ENCODE results near the gene MYB. TPM values are rescaled to one million over a fixed set of nuclear protein-coding genes. Genes with fewer than 3 reads are reported as not detected.
A peak's percentile ranks its signal among the peaks of the same experiment; 100 is the strongest.

Gene MYB
- total and polyA plus RNA-seq, 2 of the 8 experiments (the other 6 are each of a cell fraction or from before 2014, with no cell fraction given), result 4.0 to 7.6 TPM

GRCh38 chr6:135141182-135141581 is 39.9 kb upstream of the MYB start:
- whole genome bisulfite sequencing, 2 experiments (ENCODE audit: extremely low coverage in 1 of 2, insufficient coverage in 1 of 2, insufficient read length in 1 of 2, insufficient replicate concordance in 2 of 2, low coverage in 1 of 2, low lambda C conversion rate in 2 of 2, missing lambda C conversion rate in 1 of 2), result 100% methylated on average over 3 of the region's 4 CpGs; no CpG with 5 or more reads in 1 of the 2 experiments
- no peak overlapping the region for H3K4me2 ChIP-seq (ENCODE audit: insufficient read depth in 1 of 2, low read depth in 2 of 2, low read length in 2 of 2)
- no peak overlapping the region for H4K91ac ChIP-seq (replicated peaks; ENCODE audit: insufficient read length, low read length)
- no peak overlapping the region for H3K56ac ChIP-seq (replicated peaks; ENCODE audit: insufficient read length, low read depth, low read length)
- no peak overlapping the region for H2BK12ac ChIP-seq (ENCODE audit: low read depth, low read length)
- H3K36me3 ChIP-seq (ENCODE audit: control insufficient read depth in 2 of 4, insufficient read depth in 4 of 4, low read length in 3 of 4), result no peaks in the 10 kb centered on the region
- H3K4me1 ChIP-seq (replicated peaks in 1 of 4; ENCODE audit: control insufficient read depth in 3 of 4, insufficient read depth in 4 of 4, low read length in 3 of 4), result peaks cover 0 to 1% (median under 1%) of the 10 kb centered on the region in 4 experiments; a peak in 2 of 7 replicates
- H3K27ac ChIP-seq (ENCODE audit: low read depth, low read length), result no peak overlapping the region
- 0 out of 2 replicates have a peak overlapping the region, but pooled peaks have one; percentile 81 for H2AFZ ChIP-seq (ENCODE audit: low read length)
- DNase-seq (ENCODE audit: low read depth in 1 of 2, low spot score in 2 of 2) (no peak), FAIRE-seq (no peak)
- no peak overlapping the region for H3K4ac ChIP-seq (replicated peaks; ENCODE audit: insufficient read length, low read depth, low read length)
- no peak overlapping the region for H2BK5ac ChIP-seq (ENCODE audit: low read depth, low read length)
- CTCF ChIA-PET (ENCODE audit: partially characterized antibody), result interaction anchor here (0.6 to 6.8 kb wide), 11 partner anchors 15 to 1797 kb away, joined by 3 to 78 read pairs (median 5); no protein-coding TSS in a partner anchor
- H3K4me3 ChIP-seq (ENCODE audit: extremely low read depth in 1 of 4, insufficient read depth in 2 of 4, low read depth in 3 of 4, low read length in 4 of 4), result no peak overlapping the region
- H3K9ac ChIP-seq (replicated peaks in 1 of 4; ENCODE audit: extremely low read depth in 1 of 4, low read depth in 3 of 4, low read length in 3 of 4), result no peak overlapping the region
- H2BK15ac ChIP-seq (ENCODE audit: low read length), result no peak overlapping the region
- H3K79me1 ChIP-seq (ENCODE audit: low read depth, low read length), result no peaks in the 10 kb centered on the region
- POLR2A ChIA-PET (ENCODE audit: partially characterized antibody), result interaction anchor here (0.9 to 1.2 kb wide), 2 partner anchors 10 to 40 kb away, joined by 3 to 4 read pairs; partner anchors contain the start of gene MYB
- no peak overlapping the region for H4K5ac ChIP-seq (ENCODE audit: insufficient read length, low read depth, low read length)
- no peaks in the 10 kb centered on the region for H3K27me3 ChIP-seq (replicated peaks in 1 of 4; ENCODE audit: control insufficient read depth in 3 of 4, extremely low read depth in 1 of 4, insufficient read depth in 3 of 4, low read length in 3 of 4)
- no peak overlapping the region for H3K14ac ChIP-seq (ENCODE audit: insufficient read length)
- no peaks in the 10 kb centered on the region for H4K20me1 ChIP-seq (replicated peaks in 1 of 2; ENCODE audit: control insufficient read depth in 1 of 2, insufficient read depth in 2 of 2, low read length in 2 of 2)
- H4K8ac ChIP-seq (ENCODE audit: extremely low read depth, insufficient read depth, low read length), result peak overlapping the region; percentile 22; the same call in 1 of the 2 replicates
- no peak overlapping the region for H3K23ac ChIP-seq (ENCODE audit: insufficient read length)
- no peak overlapping the region for H2AK5ac ChIP-seq (ENCODE audit: low read depth, low read length)
- H3K18ac ChIP-seq (ENCODE audit: extremely low read depth, low read length), result no peak overlapping the region
- H2BK120ac ChIP-seq (replicated peaks; ENCODE audit: low read depth, low read length), result no peak overlapping the region
- no peaks in the 10 kb centered on the region for H3K79me2 ChIP-seq (ENCODE audit: control insufficient read depth in 1 of 2, insufficient read depth in 2 of 2, low read length in 2 of 2)
- H3K23me2 ChIP-seq (ENCODE audit: low read depth, low read length), result no peaks in the 10 kb centered on the region
- no peak overlapping the region for H2BK20ac ChIP-seq (ENCODE audit: low read length)
- no peaks in the 10 kb centered on the region for H3K9me3 ChIP-seq (ENCODE audit: insufficient read depth in 2 of 2, low read depth in 1 of 2, low read length in 1 of 2)
- TF ChIP-seq KDM1A (IDR thresholded peaks at IDR 0.05; ENCODE audit: borderline replicate concordance, low read length), result no peak
- no peak for TF ChIP-seq KDM4A (IDR thresholded peaks at IDR 0.05; ENCODE audit: low read depth, low read length, severe bottlenecking)
- no peak for TF ChIP-seq PHF8 (conservative IDR thresholded peaks at IDR 0.05; ENCODE audit: low read depth, low read length)
- TF ChIP-seq JUND (IDR thresholded peaks at IDR 0.05; ENCODE audit: low read length), result no peak
- no peak for TF ChIP-seq TAF7 (optimal IDR thresholded peaks at IDR 0.05; ENCODE audit: borderline replicate concordance, low read depth, low read length)
- TF ChIP-seq EZH2 (IDR thresholded peaks at IDR 0.05; ENCODE audit: low read depth, low read length, severe bottlenecking), result no peak
- no peak for TF ChIP-seq JUN (IDR thresholded peaks at IDR 0.05; ENCODE audit: low read depth, low read length)
- TF ChIP-seq SAP30 (IDR thresholded peaks at IDR 0.05; ENCODE audit: insufficient read depth, insufficient replicate concordance, low read length), result no peak
- TF ChIP-seq SP2 (IDR thresholded peaks at IDR 0.05; ENCODE audit: low read length), result no peak
- no peak for TF ChIP-seq RXRA (IDR thresholded peaks at IDR 0.05; ENCODE audit: insufficient read depth, low read depth, low read length)
- TF ChIP-seq ATF3 (IDR thresholded peaks at IDR 0.05; ENCODE audit: insufficient read depth, low read depth, low read length), result no peak
- TF ChIP-seq TCF12 (IDR thresholded peaks at IDR 0.05; ENCODE audit: low read depth, low read length), result no peak
- TF ChIP-seq POLR2A (IDR thresholded peaks at IDR 0.05; ENCODE audit: control extremely low read depth in 1 of 2, low read depth in 2 of 2, low read length in 2 of 2), result no peak
- no peak for TF ChIP-seq TBP (IDR thresholded peaks at IDR 0.05; ENCODE audit: low read depth, low read length)

Data from H1 (cell line).